OCI-LY7 (cell line): Measurements from ENCODE around the gene FAM117A. TPM values are rescaled to one million over a fixed set of nuclear protein-coding genes. Genes with fewer than 3 reads are reported as not detected.
A peak's percentile ranks its signal among the peaks of the same experiment; 100 is the strongest.

Source experiments
- BruUV-seq: library from RNA; stranded (reverse); fragments of 400-500 nt; replicated peaks from 2 replicates; lab custom pipeline; 2021; lab: Mats Ljungman, UMichigan
- CTCF ChIA-PET: fragments of 300-600 bp; sonication (Branson Sonifier 250); formaldehyde crosslinking; loops from one replicate; lab custom pipeline; 2022; ENCODE audit warnings: antibody characterized with exemption; ENCODE audit not compliant: unreplicated experiment; lab: Charles Lee
- POLR2A ChIA-PET: fragments of 300-600 bp; sonication (Branson Sonifier 250); formaldehyde crosslinking; loops from one replicate; lab custom pipeline; 2022; ENCODE audit warnings: antibody characterized with exemption; lab: Charles Lee
- DNase-seq: peaks from one replicate; pipeline ENCODE4 v3.0.0-alpha.2; 2015; ENCODE audit warnings: low spot score
- H2AFZ ChIP-seq: fragments of 200-600 bp; sonication (generic), shearing (Covaris generic); 2 replicates; pipeline ENCODE4 v1.6.1; 2014; ENCODE audit warnings: mild to moderate bottlenecking, antibody characterized with exemption, low read length, moderate library complexity
- H3K27ac ChIP-seq: fragments of 200-600 bp; sonication (generic); 2 replicates; pipeline ENCODE4 v1.5.1; 2014; ENCODE audit warnings: mixed run types, low read depth, mild to moderate bottlenecking, moderate library complexity, low read length, inconsistent platforms; ENCODE audit not compliant: poor library complexity, severe bottlenecking
- H3K36me3 ChIP-seq: fragments of 200-600 bp; sonication (generic); 2 replicates; pipeline ENCODE4 v1.6.1; 2014; ENCODE audit warnings: mild to moderate bottlenecking, antibody characterized with exemption, low read length, moderate library complexity, mixed read lengths; ENCODE audit not compliant: insufficient read depth
- H3K4me1 ChIP-seq: fragments of 200-600 bp; sonication (generic); 2 replicates; pipeline ENCODE4 v1.5.1; 2014; ENCODE audit warnings: mild to moderate bottlenecking, low read length; ENCODE audit not compliant: insufficient read depth, poor library complexity, severe bottlenecking
- H3K4me2 ChIP-seq: fragments of 200-600 bp; sonication (generic); 2 replicates; pipeline ENCODE4 v1.6.1; 2014; ENCODE audit warnings: mild to moderate bottlenecking, low read length
- H3K4me3 ChIP-seq: fragments of 200-600 bp; sonication (generic); 2 replicates; pipeline ENCODE4 v1.5.1; 2014; ENCODE audit warnings: mild to moderate bottlenecking, low read depth, low read length; ENCODE audit not compliant: poor library complexity, severe bottlenecking
- H3K79me2 ChIP-seq: fragments of 200-600 bp; sonication (generic); 2 replicates; pipeline ENCODE4 v1.6.1; 2016; ENCODE audit warnings: low read depth, mild to moderate bottlenecking, low read length, moderate library complexity, mixed read lengths; ENCODE audit not compliant: insufficient read depth
- H3K9me2 ChIP-seq: fragments of 200-600 bp; sonication (generic); 2 replicates; pipeline ENCODE4 v1.6.1; 2016; ENCODE audit warnings: mild to moderate bottlenecking, low read length, mixed read lengths; ENCODE audit not compliant: insufficient read depth
- H3K9me3 ChIP-seq: fragments of 200-600 bp; sonication (generic); 2 replicates; pipeline ENCODE4 v1.6.1; 2014; ENCODE audit warnings: mild to moderate bottlenecking, mixed run types, low read length, mixed read lengths
- H4K20me1 ChIP-seq: fragments of 200-600 bp; sonication (generic); 2 replicates; pipeline ENCODE4 v1.6.1; 2014; ENCODE audit warnings: mild to moderate bottlenecking, antibody characterized with exemption, low read length, moderate library complexity, mixed read lengths; ENCODE audit not compliant: insufficient read depth
- EZH2phosphoT487 ChIP-seq: fragments of 200-600 bp; sonication (generic); IDR thresholded peaks from 2 replicates; pipeline ENCODE4 v1.6.1; 2018; ENCODE audit warnings: low read depth, borderline replicate concordance, mild to moderate bottlenecking, mixed run types, antibody characterized with exemption, low read length, moderate library complexity, mixed read lengths
- intact Hi-C: fragments of 100-400 bp; cut with micrococcal nuclease; formaldehyde crosslinking; loops from one replicate; pipeline ENCODE4 v1.10.0; 2022; ENCODE audit not compliant: unreplicated experiment
- total RNA-seq, 2 experiments: library from RNA; depleted of rRNA in 1 of 2; stranded (reverse); fragments of >200 nt in 1 of 2; shearing (Covaris generic) in 1 of 2; gene quantifications; 2 replicates each; pipeline ENCODE4 v1.2.3, GENCODE V29; 2014 to 2022
- TF ChIP-seq, protein P1 (sequence below): fragments of 200-600 bp; sonication (generic); conservative IDR thresholded peaks from 2 replicates; pipeline ENCODE4 v1.5.1; 2014; ENCODE audit warnings: mild to moderate bottlenecking, antibody characterized with exemption, low read length, moderate library complexity, mixed read lengths

The FAM117A gene
- total RNA-seq, 2 experiments from 2014 or later: 40.4 to 44.3 TPM

DNA sequence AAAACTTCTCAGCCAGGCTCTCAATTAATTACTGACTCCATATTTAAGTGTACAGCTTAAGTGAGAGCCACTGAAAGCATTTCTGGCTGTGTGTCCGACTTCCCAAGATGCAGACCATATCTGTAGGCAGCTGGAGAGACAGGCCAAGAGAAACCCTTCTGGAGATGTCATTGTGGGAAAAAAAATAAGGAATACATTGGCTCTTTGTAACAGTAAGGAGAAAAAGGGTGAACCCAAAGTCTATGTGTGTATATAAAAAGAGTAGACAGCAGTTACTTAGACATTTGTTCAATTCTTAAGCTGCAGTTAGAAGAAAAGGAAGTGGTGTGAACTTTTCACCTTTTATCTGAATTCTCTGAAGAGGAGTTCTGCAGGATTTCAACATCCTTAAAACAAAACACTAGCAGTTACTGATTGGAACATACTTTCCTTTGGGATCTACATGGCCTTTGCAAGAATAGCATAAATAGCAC lies 21.7 kb downstream of the FAM117A start:
- BruUV-seq: no TSS peak
- DNase-seq: peak; percentile 46
- Histone ChIP-seq H3K9me2 (no peaks in the 10 kb centered on the region), H3K4me2 (peak overlapping the region; percentile 97), H3K4me3 (peak overlapping the region; percentile 62), H2AFZ (no peak overlapping the region), H3K79me2 (peaks cover 92% of the 10 kb centered on the region), H3K4me1 (peaks cover 98% of the 10 kb centered on the region), H3K27ac (peak overlapping the region; percentile 94), H4K20me1 (peaks cover 4% of the 10 kb centered on the region; the same call in 1 of the 2 replicates), H3K36me3 (peaks cover 30% of the 10 kb centered on the region), H3K9me3 (no peaks in the 10 kb centered on the region)
- POLR2A ChIA-PET: interaction anchor here (0.6 to 5.1 kb wide), 5 partner anchors 14 to 524 kb away, joined by 3 to 71 read pairs (median 3); partner anchors contain the start of gene FAM117A
- no peak for TF ChIP-seq EZH2phosphoT487
- TF ChIP-seq, protein P1, sequence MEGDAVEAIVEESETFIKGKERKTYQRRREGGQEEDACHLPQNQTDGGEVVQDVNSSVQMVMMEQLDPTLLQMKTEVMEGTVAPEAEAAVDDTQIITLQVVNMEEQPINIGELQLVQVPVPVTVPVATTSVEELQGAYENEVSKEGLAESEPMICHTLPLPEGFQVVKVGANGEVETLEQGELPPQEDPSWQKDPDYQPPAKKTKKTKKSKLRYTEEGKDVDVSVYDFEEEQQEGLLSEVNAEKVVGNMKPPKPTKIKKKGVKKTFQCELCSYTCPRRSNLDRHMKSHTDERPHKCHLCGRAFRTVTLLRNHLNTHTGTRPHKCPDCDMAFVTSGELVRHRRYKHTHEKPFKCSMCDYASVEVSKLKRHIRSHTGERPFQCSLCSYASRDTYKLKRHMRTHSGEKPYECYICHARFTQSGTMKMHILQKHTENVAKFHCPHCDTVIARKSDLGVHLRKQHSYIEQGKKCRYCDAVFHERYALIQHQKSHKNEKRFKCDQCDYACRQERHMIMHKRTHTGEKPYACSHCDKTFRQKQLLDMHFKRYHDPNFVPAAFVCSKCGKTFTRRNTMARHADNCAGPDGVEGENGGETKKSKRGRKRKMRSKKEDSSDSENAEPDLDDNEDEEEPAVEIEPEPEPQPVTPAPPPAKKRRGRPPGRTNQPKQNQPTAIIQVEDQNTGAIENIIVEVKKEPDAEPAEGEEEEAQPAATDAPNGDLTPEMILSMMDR: no peak
- intact Hi-C loops: loop anchor here (10.0 kb wide), 1 partner anchor 527 kb away; the partner anchor contains the start of genes ABI3 and GNGT2
- CTCF ChIA-PET: no interaction called here

GRCh38 chr17:49741692-49742076 lies 22.2 kb downstream of the FAM117A start:
- BruUV-seq: no TSS peak
- Histone ChIP-seq H4K20me1 (peaks cover 4% of the 10 kb centered on the region; the same call in 1 of the 2 replicates), H2AFZ (no peak overlapping the region), H3K4me1 (peaks cover 97% of the 10 kb centered on the region), H3K27ac (peak overlapping the region; percentile 94), H3K4me3 (peak overlapping the region; percentile 62), H3K9me2 (no peaks in the 10 kb centered on the region), H3K36me3 (peaks cover 35% of the 10 kb centered on the region), H3K4me2 (peak overlapping the region; percentile 97), H3K9me3 (no peaks in the 10 kb centered on the region), H3K79me2 (peaks cover 97% of the 10 kb centered on the region)
- no peak for DNase-seq
- no peak for TF ChIP-seq EZH2phosphoT487
- TF ChIP-seq, protein P1: no peak
- intact Hi-C loops: loop anchor here (10.0 kb wide), 1 partner anchor 527 kb away; the partner anchor contains the start of genes ABI3 and GNGT2
- CTCF ChIA-PET: no interaction called here
- POLR2A ChIA-PET: interaction anchor here (0.6 to 5.1 kb wide), 5 partner anchors 13 to 967 kb away, joined by 3 to 71 read pairs (median 3); partner anchors contain the start of gene FAM117A
